SK-N-SH (cell line): ENCODE measurements around the gene SP1. TPM values are rescaled to one million over a fixed set of nuclear protein-coding genes. Genes with fewer than 3 reads are reported as not detected.
A peak's percentile ranks its signal among the peaks of the same experiment; 100 is the strongest.

Experiments used
- CTCF ChIA-PET: fragments of 300-600, 350-600 bp; formaldehyde crosslinking; extraction: SDS; loops from one replicate; lab custom pipeline; 2021; lab: Yijun Ruan, JAX
- POLR2A ChIA-PET: fragments of 350-600 bp; sonication (Branson Sonifier 250); formaldehyde crosslinking; extraction: SDS; loops from one replicate; lab custom pipeline; 2020; ENCODE audit warnings: antibody characterized with exemption, inconsistent platforms; lab: Yijun Ruan, JAX
- DNase-seq: peaks from one replicate; pipeline ENCODE4 v3.0.0; 2012
- H2AFZ ChIP-seq: fragments of 200-600 bp; sonication (generic); 2 replicates; pipeline ENCODE4 v1.8.1; 2016; ENCODE audit warnings: antibody characterized with exemption, mild to moderate bottlenecking, low read depth
- H3F3A ChIP-seq: fragments of 200-600 bp; sonication (generic); replicated peaks from 2 replicates; pipeline ENCODE3; 2016; ENCODE audit warnings: antibody characterized with exemption, mild to moderate bottlenecking; ENCODE audit not compliant: insufficient read depth
- H3K27ac ChIP-seq, 2 experiments: fragments of 200-500 bp in 1 of 2; fragments of 200-600 bp in 1 of 2; sonication (Bioruptor generic) in 1 of 2; sonication (generic), shearing (Covaris generic) in 1 of 2; 2 replicates each; pipeline versions ENCODE4 v1.5.1 to v1.6.1; 2014 to 2016; ENCODE audit warnings: low read depth in 2 of 2, inconsistent platforms in 1 of 2, low read length in 1 of 2, mild to moderate bottlenecking in 1 of 2, mixed read lengths in 1 of 2
- H3K27me3 ChIP-seq: fragments of 200-600 bp; sonication (generic), shearing (Covaris generic); 2 replicates; pipeline ENCODE4 v1.6.1; 2016; ENCODE audit warnings: mixed run types; ENCODE audit not compliant: insufficient read depth
- H3K36me3 ChIP-seq, 2 experiments: fragments of 200-500 bp in 1 of 2; fragments of 200-600 bp in 1 of 2; sonication (Bioruptor generic) in 1 of 2; sonication (generic) in 1 of 2; replicated peaks in 1 of 2; 2 replicates each; pipeline versions ENCODE3 to v1.5.1; 2014 to 2016; ENCODE audit warnings: low read length in 1 of 2, mild to moderate bottlenecking in 1 of 2; ENCODE audit not compliant: insufficient read depth in 2 of 2, control insufficient read depth in 1 of 2
- H3K4me1 ChIP-seq, 2 experiments: fragments of 200-500 bp in 1 of 2; fragments of 200-600 bp in 1 of 2; sonication (Bioruptor generic) in 1 of 2; sonication (generic), shearing (Covaris generic) in 1 of 2; 2 replicates each; pipeline versions ENCODE4 v1.5.1 to v1.6.1; 2014 to 2016; ENCODE audit warnings: low read depth in 1 of 2, low read length in 1 of 2, mixed run types in 1 of 2; ENCODE audit not compliant: insufficient read depth in 2 of 2, control insufficient read depth in 1 of 2
- H3K4me2 ChIP-seq: fragments of 200-600 bp; sonication (generic), shearing (Covaris generic); 2 replicates; pipeline ENCODE4 v1.6.1; 2017; ENCODE audit warnings: mixed run types
- H3K4me3 ChIP-seq, 2 experiments: fragments of 200-500 bp in 1 of 2; fragments of 200-600 bp in 1 of 2; sonication (Bioruptor generic) in 1 of 2; sonication (generic), shearing (Covaris generic) in 1 of 2; 2 replicates each; pipeline versions ENCODE4 v1.5.1 to v1.8.1; 2014 to 2016; ENCODE audit warnings: low read depth in 2 of 2, inconsistent platforms in 1 of 2, low read length in 1 of 2, mild to moderate bottlenecking in 1 of 2, mixed read lengths in 1 of 2, moderate library complexity in 1 of 2
- H3K79me2 ChIP-seq: fragments of 200-600 bp; sonication (generic); 2 replicates; pipeline ENCODE4 v1.8.1; 2017; ENCODE audit warnings: mild to moderate bottlenecking; ENCODE audit not compliant: insufficient read depth
- H3K9ac ChIP-seq: fragments of 200-600 bp; sonication (generic); 2 replicates; pipeline ENCODE4 v1.6.1; 2017; ENCODE audit warnings: mixed run types
- H3K9me2 ChIP-seq: fragments of 200-600 bp; sonication (generic); 2 replicates; pipeline ENCODE4 v1.6.1; 2017; ENCODE audit warnings: mixed run types
- H3K9me3 ChIP-seq: fragments of 200-600 bp; sonication (generic); 2 replicates; pipeline ENCODE4 v1.6.1; 2017; ENCODE audit warnings: mixed run types, mild to moderate bottlenecking, moderate library complexity
- H4K20me1 ChIP-seq: fragments of 200-600 bp; sonication (generic); 2 replicates; pipeline ENCODE4 v1.6.1; 2017; ENCODE audit warnings: mild to moderate bottlenecking, mixed run types; ENCODE audit not compliant: insufficient read depth
- EP300 ChIP-seq, 2 experiments: IDR thresholded peaks; 2 replicates each; pipeline versions ENCODE4 v1.4.0 to v1.6.1; 2012; ENCODE audit warnings: borderline replicate concordance in 1 of 2, low read depth in 1 of 2, low read length in 1 of 2
- FOSL2 ChIP-seq: IDR thresholded peaks from 2 replicates; pipeline ENCODE4 v1.4.0; 2012; ENCODE audit warnings: low read depth, mild to moderate bottlenecking, moderate library complexity, borderline replicate concordance
- FOXM1 ChIP-seq: IDR thresholded peaks from 2 replicates; pipeline ENCODE4 v1.4.0; 2012; ENCODE audit warnings: low read depth, mild to moderate bottlenecking
- MXI1 ChIP-seq: IDR thresholded peaks from 2 replicates; pipeline ENCODE4 v1.6.1; 2012; ENCODE audit warnings: mild to moderate bottlenecking, low read depth, low read length, improper control_type of control experiment
- NFIC ChIP-seq: IDR thresholded peaks from 2 replicates; pipeline ENCODE4 v1.4.0; 2012; ENCODE audit warnings: borderline replicate concordance
- POLR2AphosphoS5 ChIP-seq: IDR thresholded peaks from 2 replicates; pipeline ENCODE4 v1.6.1; 2012; ENCODE audit warnings: low read depth, low read length
- RXRA ChIP-seq: IDR thresholded peaks from 2 replicates; pipeline ENCODE4 v1.4.0; 2012; ENCODE audit warnings: low read depth, mild to moderate bottlenecking, borderline replicate concordance
- YY1 ChIP-seq: IDR thresholded peaks from 2 replicates; pipeline ENCODE4 v1.4.0; 2012; ENCODE audit warnings: low read depth, mild to moderate bottlenecking
- WGBS: methylation state at CpG from one replicate; pipeline ENCODE4 v1.1.6; 2017; ENCODE audit warnings: low lambda C conversion rate; 5-methylcytosine and 5-hydroxymethylcytosine counted together
- polyA plus RNA-seq, 3 experiments: library from polyadenylated mRNA; depleted of rRNA; stranded (reverse); fragments of >200 nt; gene quantifications; 2 replicates each; pipeline ENCODE4 v1.2.3, GENCODE V29; 2012
- TF ChIP-seq, protein P1 (sequence below): IDR thresholded peaks from 2 replicates; pipeline ENCODE4 v1.4.0; 2012; ENCODE audit warnings: low read depth, borderline replicate concordance
- TF ChIP-seq, protein P2 (sequence below): fragments of 150-350 bp; IDR thresholded peaks from 2 replicates; pipeline ENCODE4 v1.6.1; 2017; ENCODE audit warnings: antibody characterized with exemption, low read length, low read depth, borderline replicate concordance

SP1 gene
- polyA plus RNA-seq, 1 of the 3 experiments (the other 2 are of a cell fraction): 12.9 TPM

DNA sequence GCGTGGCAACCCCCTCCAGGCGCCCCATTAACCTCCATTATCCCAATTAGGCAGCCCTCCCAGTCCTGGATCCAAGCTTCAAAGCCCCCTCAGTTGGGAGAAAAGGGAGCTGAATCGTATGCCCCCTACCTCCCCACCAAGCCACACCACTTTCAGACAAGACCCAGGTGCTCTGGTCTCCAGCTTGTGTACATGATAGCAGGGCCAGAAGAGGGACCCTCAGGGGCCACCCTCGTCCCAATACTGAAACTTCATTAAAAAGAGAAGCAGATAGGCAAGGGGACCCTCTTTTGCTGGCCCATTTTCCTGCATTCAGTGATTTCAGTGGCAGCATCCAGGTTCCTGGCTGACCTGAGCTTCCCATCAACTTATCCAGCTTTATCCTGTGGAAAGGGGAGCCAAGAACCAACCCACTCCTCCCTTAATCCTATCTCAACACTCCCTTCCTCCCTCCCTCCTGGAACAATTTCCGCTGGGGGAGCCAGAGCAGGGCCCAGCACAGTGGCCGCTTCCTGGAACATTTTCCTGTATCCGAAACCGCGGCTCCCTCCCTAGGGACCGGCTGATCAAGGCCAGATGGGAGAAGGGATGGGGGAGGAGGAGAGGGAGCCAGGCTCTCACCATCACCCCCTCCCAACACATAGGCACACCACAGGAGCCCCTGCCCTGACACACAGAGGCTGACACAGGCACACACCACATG lies 34.3 kb upstream of the SP1 start:
- Histone ChIP-seq H3K9ac (peak overlapping the region; percentile 71), H4K20me1 (no peaks in the 10 kb centered on the region), H3F3A (peaks cover 14% of the 10 kb centered on the region), H3K9me2 (no peaks in the 10 kb centered on the region), H3K4me2 (peak overlapping the region; percentile 83; the same call in 1 of the 2 replicates), H3K27me3 (no peaks in the 10 kb centered on the region), H3K4me1 (peaks cover 0 to 14% of the 10 kb centered on the region in 2 experiments; a peak in 2 of 4 replicates), H2AFZ (peak overlapping the region; percentile 3; the same call in 1 of the 2 replicates), H3K36me3 (no peaks in the 10 kb centered on the region), H3K4me3 (peak overlapping the region; percentile 53 to 72; a peak in 2 of 4 replicates), H3K27ac (peak overlapping the region; percentile 24 to 74; a peak in 2 of 4 replicates), H3K9me3 (no peaks in the 10 kb centered on the region), H3K79me2 (no peaks in the 10 kb centered on the region)
- DNase-seq: peak; percentile 50
- 68% methylated on average over 7 of the region's 10 CpGs for WGBS
- CTCF ChIA-PET: interaction anchor here (0.6 to 8.5 kb wide), 42 partner anchors 7 to 227 kb away, joined by 3 to 294 read pairs (median 6); partner anchors contain the start of genes AAAS, AMHR2, MYG1 and NPFF
- POLR2A ChIA-PET: interaction anchor here (0.7 to 3.4 kb wide), 12 partner anchors 15 to 155 kb away, joined by 3 to 105 read pairs (median 5); partner anchors contain the start of genes AAAS, MYG1, PRR13 and TARBP2
- TF ChIP-seq EP300 (IDR thresholded peaks at IDR 0.05; ENCODE audit: borderline replicate concordance in 1 of 2, low read depth in 1 of 2, low read length in 1 of 2) (no peak), RXRA (no peak), POLR2AphosphoS5 (no peak), FOXM1 (no peak), NFIC (no peak), FOSL2 (no peak)
- TF ChIP-seq, protein P1, sequence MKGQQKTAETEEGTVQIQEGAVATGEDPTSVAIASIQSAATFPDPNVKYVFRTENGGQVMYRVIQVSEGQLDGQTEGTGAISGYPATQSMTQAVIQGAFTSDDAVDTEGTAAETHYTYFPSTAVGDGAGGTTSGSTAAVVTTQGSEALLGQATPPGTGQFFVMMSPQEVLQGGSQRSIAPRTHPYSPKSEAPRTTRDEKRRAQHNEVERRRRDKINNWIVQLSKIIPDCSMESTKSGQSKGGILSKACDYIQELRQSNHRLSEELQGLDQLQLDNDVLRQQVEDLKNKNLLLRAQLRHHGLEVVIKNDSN: no peak
- TF ChIP-seq, protein P2, sequence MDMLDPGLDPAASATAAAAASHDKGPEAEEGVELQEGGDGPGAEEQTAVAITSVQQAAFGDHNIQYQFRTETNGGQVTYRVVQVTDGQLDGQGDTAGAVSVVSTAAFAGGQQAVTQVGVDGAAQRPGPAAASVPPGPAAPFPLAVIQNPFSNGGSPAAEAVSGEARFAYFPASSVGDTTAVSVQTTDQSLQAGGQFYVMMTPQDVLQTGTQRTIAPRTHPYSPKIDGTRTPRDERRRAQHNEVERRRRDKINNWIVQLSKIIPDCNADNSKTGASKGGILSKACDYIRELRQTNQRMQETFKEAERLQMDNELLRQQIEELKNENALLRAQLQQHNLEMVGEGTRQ: no peak

DNA sequence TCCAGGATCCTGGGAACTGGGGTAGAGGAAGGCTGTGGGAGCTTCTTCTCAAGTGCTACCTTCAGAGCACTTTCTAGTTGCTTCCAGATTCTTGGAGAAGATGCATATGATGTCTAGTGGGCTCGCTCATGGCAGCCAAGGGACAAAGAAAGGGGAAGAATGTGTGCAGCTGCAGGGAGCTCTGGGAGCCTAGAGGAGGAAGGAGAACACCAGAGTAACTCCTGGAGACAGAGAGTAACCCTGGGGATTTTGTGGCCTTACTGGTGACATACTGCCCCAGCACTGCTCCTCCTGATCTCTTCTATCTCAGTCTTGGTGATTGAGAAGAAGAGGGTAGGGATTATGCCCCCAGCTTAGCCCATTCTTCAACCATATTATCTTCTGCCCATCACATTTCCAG lies 33.5 kb upstream of the SP1 start:
- Histone ChIP-seq H3F3A (peaks cover 14% of the 10 kb centered on the region), H4K20me1 (no peaks in the 10 kb centered on the region), H3K4me2 (no peak overlapping the region), H3K9me3 (no peaks in the 10 kb centered on the region), H3K4me3 (no peak overlapping the region), H3K27ac (no peak overlapping the region), H2AFZ (no peak overlapping the region), H3K27me3 (no peaks in the 10 kb centered on the region), H3K36me3 (no peaks in the 10 kb centered on the region), H3K9ac (no peak overlapping the region), H3K9me2 (no peaks in the 10 kb centered on the region), H3K4me1 (peaks cover 0 to 14% of the 10 kb centered on the region in 2 experiments; a peak in 2 of 4 replicates), H3K79me2 (no peaks in the 10 kb centered on the region)
- peak; percentile 2 for DNase-seq
- 69% methylated on average over 1 of the region's 1 CpG for WGBS
- ChIA-PET POLR2A (interaction anchor here (1.7 to 3.3 kb wide), 2 partner anchors 25 to 32 kb away, joined by 6 to 19 read pairs; partner anchors contain the start of gene AAAS), CTCF (interaction anchor here (1.2 to 8.5 kb wide), 5 partner anchors 20 to 76 kb away, joined by 6 to 294 read pairs (median 35); partner anchors contain the start of genes AAAS and AMHR2)
- TF ChIP-seq, protein P2: no peak
- TF ChIP-seq NFIC: no peak
- TF ChIP-seq YY1: no peak
- no peak for TF ChIP-seq MXI1
